Caco-2 (cell line): ENCODE data around the gene PPP1R8. TPM values are rescaled to one million over a fixed set of nuclear protein-coding genes. Genes with fewer than 3 reads are reported as not detected.

Source experiments
- BruUV-seq: library from RNA; stranded (reverse); fragments of 400-500 nt; replicated peaks from 2 replicates; lab custom pipeline; 2021; lab: Mats Ljungman, UMichigan
- CTCF ChIA-PET: fragments of 300-600 bp; sonication (Branson Sonifier 250); formaldehyde crosslinking; loops from one replicate; lab custom pipeline; 2022; ENCODE audit warnings: antibody characterized with exemption; lab: Charles Lee
- POLR2A ChIA-PET: fragments of 300-600 bp; sonication (Branson Sonifier 250); formaldehyde crosslinking; loops from one replicate; lab custom pipeline; 2022; ENCODE audit warnings: antibody characterized with exemption; lab: Charles Lee
- DNase-seq, 2 experiments: peaks; one replicate each; pipeline versions ENCODE4 v3.0.0 to v3.0.0-alpha.2; 2020 to 2022
- H3K27me3 ChIP-seq: replicated peaks from 2 replicates; pipeline ENCODE4 v1.6.0; 2011; ENCODE audit warnings: low read length; ENCODE audit not compliant: control insufficient read depth, insufficient read depth
- H3K36me3 ChIP-seq: 2 replicates; pipeline ENCODE4 v1.5.1; 2011; ENCODE audit warnings: low read length; ENCODE audit not compliant: control insufficient read depth, insufficient read depth
- H3K4me1 ChIP-seq: fragments of 250-450 bp; sonication (Bioruptor Pico); 2 replicates; pipeline ENCODE4 v1.5.1; 2020; ENCODE audit warnings: mild to moderate bottlenecking
- H3K4me3 ChIP-seq: 2 replicates; pipeline ENCODE4 v1.5.1; 2011; ENCODE audit warnings: low read depth, mild to moderate bottlenecking, control low read depth, low read length
- H3K9me3 ChIP-seq: fragments of 250-450 bp; sonication (Bioruptor Pico); 2 replicates; pipeline ENCODE4 v1.5.1; 2020; ENCODE audit warnings: mild to moderate bottlenecking, moderate library complexity
- H3K27ac Mint-ChIP-seq: one replicate; pipeline ENCODE4 v1.8.0; 2022; ENCODE audit warnings: mixed read lengths; ENCODE audit not compliant: unreplicated experiment
- H3K27me3 Mint-ChIP-seq: one replicate; pipeline ENCODE4 v1.8.0; 2022; ENCODE audit warnings: mixed read lengths; ENCODE audit not compliant: insufficient read depth, unreplicated experiment
- H3K36me3 Mint-ChIP-seq: one replicate; pipeline ENCODE4 v1.8.0; 2022; ENCODE audit warnings: mild to moderate bottlenecking, mixed read lengths; ENCODE audit not compliant: insufficient read depth, unreplicated experiment
- H3K4me1 Mint-ChIP-seq: one replicate; pipeline ENCODE4 v1.8.0; 2022; ENCODE audit warnings: low read depth, mixed read lengths; ENCODE audit not compliant: unreplicated experiment
- H3K4me3 Mint-ChIP-seq: one replicate; pipeline ENCODE4 v1.8.0; 2022; ENCODE audit warnings: mild to moderate bottlenecking, moderate library complexity, mixed read lengths; ENCODE audit not compliant: unreplicated experiment
- H3K9me3 Mint-ChIP-seq: one replicate; pipeline ENCODE4 v1.8.0; 2022; ENCODE audit warnings: mixed read lengths; ENCODE audit not compliant: unreplicated experiment
- CTCF ChIP-seq, 2 experiments: fragments of 200-600 bp in 1 of 2; IDR thresholded peaks; 1 replicate in 1 of 2; 2 replicates in 1 of 2; pipeline versions ENCODE4 v1.5.1 to v1.8.0; 2011 to 2022; ENCODE audit warnings: antibody characterized with exemption in 1 of 2, control low read depth in 1 of 2, inconsistent platforms in 1 of 2, low read depth in 1 of 2, low read length in 1 of 2, mild to moderate bottlenecking in 1 of 2, moderate library complexity in 1 of 2; ENCODE audit not compliant: insufficient read depth in 1 of 2, severe bottlenecking in 1 of 2, unreplicated experiment in 1 of 2
- intact Hi-C: fragments of 100-400 bp; cut with micrococcal nuclease; formaldehyde crosslinking; loops from one replicate; pipeline ENCODE4 v1.10.0; 2022; ENCODE audit not compliant: unreplicated experiment
- total RNA-seq: library from RNA; stranded (reverse); gene quantifications from 2 replicates; pipeline ENCODE4 v1.2.3, GENCODE V29; 2022

PPP1R8 gene
- total RNA-seq, 1 experiment from 2014 or later: 37.2 TPM

GRCh38 chr1:27858072-27858948 is 27.7 kb downstream of the PPP1R8 start:
- ChIA-PET POLR2A (no interaction called here), CTCF (interaction anchor here (0.5 to 1.0 kb wide), 6 partner anchors 14 to 994 kb away, joined by 3 to 10 read pairs (median 3); partner anchors contain the start of genes EYA3 and THEMIS2)
- Histone ChIP-seq H3K36me3 (no peaks in the 10 kb centered on the region), H3K27me3 (no peaks in the 10 kb centered on the region), H3K9me3 (no peaks in the 10 kb centered on the region), H3K4me1 (no peaks in the 10 kb centered on the region), H3K4me3 (no peak overlapping the region)
- H3K27ac Mint-ChIP-seq: peak overlapping the region; percentile 54
- no peaks in the 10 kb centered on the region for H3K36me3 Mint-ChIP-seq
- H3K4me3 Mint-ChIP-seq: no peak overlapping the region
- intact Hi-C loops: loop anchor here (1.0 to 5.0 kb wide), 2 partner anchors 104 to 121 kb away; no protein-coding TSS in a partner anchor
- peak; percentile 63 to 71 for DNase-seq
- peak; percentile 84 for TF ChIP-seq CTCF (IDR thresholded peaks at IDR 0.05; ENCODE audit: insufficient read depth in 1 of 2, low read depth in 1 of 2, low read length in 1 of 2, severe bottlenecking in 1 of 2, unreplicated experiment in 1 of 2)
- H3K27me3 Mint-ChIP-seq: no peaks in the 10 kb centered on the region
- H3K9me3 Mint-ChIP-seq: no peaks in the 10 kb centered on the region
- no TSS peak for BruUV-seq
- H3K4me1 Mint-ChIP-seq: no peaks in the 10 kb centered on the region

DNA sequence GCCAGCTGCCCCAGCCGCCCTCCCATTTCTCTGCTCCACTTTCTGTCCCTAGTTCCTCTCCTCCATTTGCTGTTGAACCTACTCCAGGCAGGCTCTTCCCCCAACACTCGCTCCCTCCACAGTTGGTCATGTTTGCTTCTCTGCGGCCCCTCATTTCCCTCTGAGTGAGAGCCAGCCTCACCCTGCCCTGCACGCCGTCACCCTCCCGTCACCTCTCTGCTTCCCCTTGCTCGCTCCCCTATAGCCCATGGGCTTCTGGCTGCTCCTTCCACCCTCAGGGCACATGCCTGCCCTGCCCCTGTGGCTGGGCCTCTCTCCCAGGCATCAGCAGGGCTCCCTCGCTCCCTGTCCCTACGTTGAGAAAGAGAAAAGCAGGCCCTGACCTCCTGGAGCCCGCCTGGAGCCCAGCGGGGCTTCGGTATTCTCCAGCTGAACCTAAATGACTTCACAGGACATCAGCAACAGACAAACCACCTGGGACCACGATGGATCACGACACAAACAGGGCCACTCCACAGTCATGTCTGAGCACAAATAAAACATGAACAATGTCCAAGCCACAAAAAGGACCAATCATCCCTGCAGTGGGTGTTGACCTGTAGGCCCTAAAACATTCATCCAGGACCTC is 28.5 kb downstream of the PPP1R8 start:
- no peak for DNase-seq
- ChIA-PET POLR2A (no interaction called here), CTCF (no interaction called here)
- TF ChIP-seq CTCF (IDR thresholded peaks at IDR 0.05; ENCODE audit: insufficient read depth in 1 of 2, low read depth in 1 of 2, low read length in 1 of 2, severe bottlenecking in 1 of 2, unreplicated experiment in 1 of 2): no peak
- Histone ChIP-seq H3K4me3 (no peak overlapping the region), H3K4me1 (no peaks in the 10 kb centered on the region), H3K36me3 (no peaks in the 10 kb centered on the region), H3K9me3 (no peaks in the 10 kb centered on the region), H3K27me3 (no peaks in the 10 kb centered on the region)
- no TSS peak for BruUV-seq
- no peaks in the 10 kb centered on the region for H3K27me3 Mint-ChIP-seq
- no peaks in the 10 kb centered on the region for H3K36me3 Mint-ChIP-seq
- no peaks in the 10 kb centered on the region for H3K9me3 Mint-ChIP-seq
- intact Hi-C loops: loop anchor here (1.0 to 5.0 kb wide), 2 partner anchors 103 to 120 kb away; no protein-coding TSS in a partner anchor
- H3K4me1 Mint-ChIP-seq: no peaks in the 10 kb centered on the region
- peak overlapping the region; percentile 54 for H3K27ac Mint-ChIP-seq
- H3K4me3 Mint-ChIP-seq: no peak overlapping the region

- no peaks in the 10 kb centered on the region for H3K27me3 Mint-ChIP-seq
- Histone ChIP-seq H3K36me3 (no peaks in the 10 kb centered on the region), H3K9me3 (no peaks in the 10 kb centered on the region), H3K4me1 (no peaks in the 10 kb centered on the region), H3K4me3 (no peak overlapping the region), H3K27me3 (no peaks in the 10 kb centered on the region)
- no peaks in the 10 kb centered on the region for H3K4me1 Mint-ChIP-seq
- ChIA-PET CTCF (no interaction called here), POLR2A (no interaction called here)
- H3K9me3 Mint-ChIP-seq: no peaks in the 10 kb centered on the region
- no peak overlapping the region for H3K27ac Mint-ChIP-seq
- no peaks in the 10 kb centered on the region for H3K36me3 Mint-ChIP-seq
- intact Hi-C loops: no loop called here
- DNase-seq: no peak
- no TSS peak for BruUV-seq
- TF ChIP-seq CTCF (IDR thresholded peaks at IDR 0.05; ENCODE audit: insufficient read depth in 1 of 2, low read depth in 1 of 2, low read length in 1 of 2, severe bottlenecking in 1 of 2, unreplicated experiment in 1 of 2): no peak
- H3K4me3 Mint-ChIP-seq: no peak overlapping the region
Observed at GRCh38 chr1:27861436-27861835, 30.9 kb downstream of the PPP1R8 start.
